Epithelial cell of esophagus (primary cell): Measurements from ENCODE around the gene RGS7.

Experiments used
- DNase-seq: peaks from one replicate; pipeline ENCODE4 v3.0.0; 2010; ENCODE audit warnings: low read depth
- H3K4me3 ChIP-seq: 2 replicates; pipeline ENCODE4 v1.5.1; 2011; ENCODE audit warnings: mild to moderate bottlenecking, low read length, control low read depth
- TF ChIP-seq, protein P1 (sequence below): IDR thresholded peaks from 2 replicates; pipeline ENCODE4 v1.5.1; 2011; ENCODE audit warnings: low read depth, mild to moderate bottlenecking, low read length, control low read depth, inconsistent platforms; ENCODE audit not compliant: insufficient read depth; ENCODE audit errors: missing control alignments

RGS7 gene

DNA sequence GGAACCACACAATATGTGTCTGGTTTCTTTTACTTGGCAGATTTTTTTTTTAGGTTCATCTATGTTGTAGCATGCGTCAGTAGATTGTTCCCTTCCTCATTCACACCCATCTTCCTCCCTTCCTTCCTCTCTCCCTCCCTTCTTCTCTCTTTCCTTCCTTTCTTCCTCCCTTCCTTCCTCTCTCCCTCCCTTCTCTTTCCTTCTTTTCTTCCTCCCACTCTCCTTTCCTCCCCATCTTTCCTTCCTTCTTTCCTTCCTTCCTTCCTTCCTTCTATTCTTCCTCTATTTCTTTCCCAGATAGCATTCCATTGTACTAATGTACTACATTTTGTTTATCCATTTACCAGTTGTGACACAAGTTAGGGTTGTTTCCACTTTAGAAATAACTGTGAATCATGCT, 218.0 kb downstream of the RGS7 start:
- TF ChIP-seq, protein P1, sequence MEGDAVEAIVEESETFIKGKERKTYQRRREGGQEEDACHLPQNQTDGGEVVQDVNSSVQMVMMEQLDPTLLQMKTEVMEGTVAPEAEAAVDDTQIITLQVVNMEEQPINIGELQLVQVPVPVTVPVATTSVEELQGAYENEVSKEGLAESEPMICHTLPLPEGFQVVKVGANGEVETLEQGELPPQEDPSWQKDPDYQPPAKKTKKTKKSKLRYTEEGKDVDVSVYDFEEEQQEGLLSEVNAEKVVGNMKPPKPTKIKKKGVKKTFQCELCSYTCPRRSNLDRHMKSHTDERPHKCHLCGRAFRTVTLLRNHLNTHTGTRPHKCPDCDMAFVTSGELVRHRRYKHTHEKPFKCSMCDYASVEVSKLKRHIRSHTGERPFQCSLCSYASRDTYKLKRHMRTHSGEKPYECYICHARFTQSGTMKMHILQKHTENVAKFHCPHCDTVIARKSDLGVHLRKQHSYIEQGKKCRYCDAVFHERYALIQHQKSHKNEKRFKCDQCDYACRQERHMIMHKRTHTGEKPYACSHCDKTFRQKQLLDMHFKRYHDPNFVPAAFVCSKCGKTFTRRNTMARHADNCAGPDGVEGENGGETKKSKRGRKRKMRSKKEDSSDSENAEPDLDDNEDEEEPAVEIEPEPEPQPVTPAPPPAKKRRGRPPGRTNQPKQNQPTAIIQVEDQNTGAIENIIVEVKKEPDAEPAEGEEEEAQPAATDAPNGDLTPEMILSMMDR: no peak
- DNase-seq: no peak
- no peak overlapping the region for H3K4me3 ChIP-seq

DNA sequence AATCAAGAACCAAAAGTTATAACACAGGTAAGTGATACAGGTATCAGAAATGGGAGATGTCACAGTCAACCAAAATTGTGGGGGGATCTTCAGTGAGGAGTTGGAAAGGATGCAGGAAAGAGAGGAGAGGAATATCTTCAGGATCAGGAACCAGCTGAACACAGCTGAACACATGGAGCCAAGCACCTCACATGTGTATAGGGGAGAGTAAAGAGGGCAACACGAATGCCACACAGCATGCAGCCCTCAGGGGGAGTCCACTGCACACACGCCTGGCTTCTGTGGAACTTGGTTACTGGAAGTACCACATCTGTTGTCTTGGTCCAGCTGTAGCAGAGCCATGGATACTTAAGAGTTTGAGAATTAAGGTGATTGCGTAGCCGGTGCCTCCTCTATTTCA, 218.8 kb downstream of the RGS7 start:
- H3K4me3 ChIP-seq: no peak overlapping the region
- no peak for DNase-seq
- TF ChIP-seq, protein P1: no peak

DNA sequence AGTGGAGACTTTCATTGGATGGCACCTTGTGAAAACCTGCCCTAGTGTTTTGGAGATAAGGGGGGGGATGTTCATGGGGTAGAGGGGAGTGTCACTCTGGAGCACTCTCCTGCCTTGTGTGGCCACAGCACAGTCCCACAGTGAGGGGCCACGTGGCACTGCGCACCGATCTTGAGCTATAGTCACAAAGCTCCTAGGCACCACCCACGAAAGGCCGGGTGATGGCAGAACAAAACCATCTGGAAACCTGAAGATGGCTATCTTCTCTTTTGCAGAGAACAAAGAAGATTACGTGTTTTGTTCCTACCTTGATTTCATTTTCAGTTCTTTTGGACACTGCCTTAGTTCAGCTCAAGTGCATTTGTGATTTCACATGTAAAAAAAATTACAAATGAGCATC, 220.6 kb downstream of the RGS7 start:
- no peak for DNase-seq
- TF ChIP-seq, protein P1: no peak
- no peak overlapping the region for H3K4me3 ChIP-seq

DNA sequence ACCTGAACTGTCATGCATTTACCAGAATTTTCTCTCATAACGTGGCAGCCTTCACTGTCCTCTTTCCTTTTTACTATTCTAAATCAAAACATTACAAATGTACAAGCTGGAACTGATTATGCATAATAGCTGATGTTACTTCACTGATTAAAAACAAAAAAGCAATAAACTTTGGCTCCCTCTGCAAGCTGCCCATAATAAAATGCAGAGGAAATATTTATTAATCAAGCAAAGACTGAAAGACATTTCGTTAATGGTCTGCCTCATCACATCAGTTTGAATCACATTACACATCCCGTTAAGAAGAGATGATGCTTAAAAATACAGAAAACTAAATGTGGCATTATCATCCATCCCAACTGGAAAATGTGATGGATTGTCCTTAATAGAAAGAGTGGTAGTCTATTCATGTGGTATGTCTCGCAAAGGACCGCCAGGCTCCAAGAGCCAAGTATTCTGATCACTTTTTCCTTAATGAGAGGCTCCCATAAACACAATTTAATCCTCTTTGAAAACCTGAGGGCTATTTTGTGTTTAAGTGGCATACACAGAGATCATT, 225.3 kb downstream of the RGS7 start:
- no peak overlapping the region for H3K4me3 ChIP-seq
- DNase-seq: no peak
- TF ChIP-seq, protein P1: no peak

DNA sequence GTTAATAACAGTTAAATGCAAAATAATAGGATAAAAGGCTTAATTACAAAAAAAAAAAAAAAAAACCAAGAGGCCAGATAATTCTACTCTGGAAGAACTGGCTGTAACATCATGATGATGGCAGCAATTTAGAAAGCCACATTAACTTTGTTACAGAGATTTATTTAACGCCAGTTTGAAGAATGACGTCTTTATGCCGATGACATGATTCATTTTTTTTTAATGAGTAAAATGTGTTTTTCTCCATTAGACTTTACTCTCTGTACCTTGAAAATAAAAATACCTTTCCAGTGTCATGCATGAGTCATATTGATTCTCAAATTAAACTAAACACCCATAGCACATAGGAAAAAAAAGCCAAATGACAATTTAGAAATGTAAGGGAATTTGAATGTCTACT, 226.1 kb downstream of the RGS7 start:
- TF ChIP-seq, protein P1: no peak
- DNase-seq: no peak
- no peak overlapping the region for H3K4me3 ChIP-seq

DNA sequence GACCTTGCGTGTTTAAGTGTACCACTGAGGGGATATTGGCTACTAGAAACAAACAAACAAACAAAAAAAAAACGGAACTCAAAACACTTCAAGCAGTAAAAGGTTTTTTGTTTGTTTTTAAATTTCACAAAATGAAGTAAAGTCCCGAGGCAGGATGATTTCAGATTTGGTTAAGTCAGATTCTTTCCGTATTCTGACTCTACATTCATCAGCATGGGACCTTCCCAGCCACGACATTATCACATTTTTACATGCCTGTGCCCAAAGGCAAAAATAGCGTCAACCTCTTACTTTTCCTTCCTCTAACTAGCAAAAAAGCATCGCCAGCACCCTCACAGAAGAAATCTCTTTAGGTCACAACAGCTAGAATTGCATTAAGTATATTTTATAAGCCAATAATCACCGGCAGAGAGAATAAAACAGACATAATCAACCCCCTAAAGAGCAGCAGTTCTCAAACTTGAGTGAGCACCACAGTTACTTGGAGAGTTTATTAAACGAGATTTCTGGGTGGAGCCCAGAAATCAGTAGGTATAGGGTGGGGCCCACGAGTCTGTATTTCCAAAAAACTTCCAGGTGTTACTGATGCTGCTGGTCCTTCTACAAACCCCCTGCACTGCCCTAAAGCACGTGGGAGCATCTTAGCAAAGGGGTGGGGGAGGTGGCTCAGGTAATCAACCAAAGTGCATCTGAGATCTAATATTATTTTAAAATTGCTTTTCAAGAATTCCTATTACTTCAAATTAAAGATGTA, 227.6 kb downstream of the RGS7 start:
- DNase-seq: no peak
- TF ChIP-seq, protein P1: no peak
- no peak overlapping the region for H3K4me3 ChIP-seq

DNA sequence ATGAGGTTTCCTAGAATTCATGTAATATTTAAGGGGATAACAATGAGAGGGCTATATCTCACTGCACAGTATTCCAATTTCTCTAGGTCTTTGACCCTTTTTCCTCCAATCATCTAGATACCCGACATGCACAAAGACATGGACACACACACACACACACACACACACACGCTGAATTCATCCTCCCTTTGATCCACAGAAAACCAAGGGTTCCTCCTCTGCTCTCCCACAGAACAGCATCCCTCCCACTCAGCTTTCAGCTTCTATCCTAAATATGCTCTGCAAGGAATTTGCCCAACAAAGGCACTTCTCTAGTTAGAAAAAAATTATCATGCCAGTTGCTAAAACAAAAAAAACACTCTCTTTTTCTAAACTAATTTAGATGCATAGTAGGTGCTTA, 231.7 kb downstream of the RGS7 start:
- H3K4me3 ChIP-seq: no peak overlapping the region
- TF ChIP-seq, protein P1: no peak
- no peak for DNase-seq
